Ovary (tissue), 3 donors: ENCODE data around the gene CEP68.

Source experiments
- CTCF ChIP-seq, 3 donors: fragments of 450-650 bp in 2 of 3; fragments of 200-600 bp in 1 of 3; IDR thresholded peaks; one replicate each; pipeline versions ENCODE4 v1.5.1 to v1.8.0; 2016 to 2022; ENCODE audit warnings: antibody characterized with exemption in 3 of 3, mild to moderate bottlenecking in 1 of 3
- EP300 ChIP-seq: sonication (generic); formaldehyde crosslinking; IDR thresholded peaks from one replicate; pipeline ENCODE4 v1.6.1; 2017; ENCODE audit warnings: antibody characterized with exemption
- POLR2A ChIP-seq: fragments of 450-650 bp; IDR thresholded peaks from one replicate; pipeline ENCODE4 v1.6.1; 2017; ENCODE audit warnings: antibody characterized with exemption, mild to moderate bottlenecking, moderate library complexity
- donor health status: DM: no; HTN: no; CAD: no.

- TF ChIP-seq CTCF (IDR thresholded peaks at IDR 0.05) = no peak
- TF ChIP-seq POLR2A = no peak
- no peak for TF ChIP-seq EP300
These were observed 5.7 kb downstream of the CEP68 start for GRCh38 chr2:65061910-65062339.
